ENCODE measurements around the gene SLIT3. TPM values are rescaled to one million over a fixed set of nuclear protein-coding genes. Genes with fewer than 3 reads are reported as not detected.

Gene SLIT3
- total and polyA plus RNA-seq, 8 donors: 1.2 to 24.5 (median 8.6) TPM

DNA sequence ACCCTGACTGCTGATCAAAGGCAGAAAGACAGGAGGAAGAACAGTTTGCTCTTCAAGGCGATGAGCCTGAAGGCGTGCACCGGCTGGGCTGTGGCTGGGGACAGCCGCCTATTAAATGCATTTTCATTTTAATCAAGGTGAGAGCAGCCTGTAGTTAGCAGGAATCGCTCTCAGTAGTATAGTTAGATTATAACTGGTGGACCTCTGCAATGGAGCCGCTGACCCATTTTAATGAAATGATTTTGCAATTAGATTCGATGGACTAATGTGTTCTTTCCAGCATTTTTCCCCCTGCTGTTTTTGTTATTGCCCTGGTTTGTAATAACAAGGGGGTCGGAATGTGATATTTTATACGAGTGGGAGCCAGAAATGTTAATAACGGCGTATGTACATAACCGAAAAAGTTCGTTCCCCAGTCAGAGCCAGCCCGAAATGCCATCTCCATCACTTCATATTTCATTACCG is 535.8 kb downstream of the SLIT3 start:
- 86 to 94% (median 89%) methylated on average over 15 of the region's 15 CpGs for WGBS, 5 donors
- intact Hi-C loops (cut with DNase I; ENCODE audit: low total_unique reads): no loop called here

GRCh38 chr5:168756453-168757391 is 544.2 kb downstream of the SLIT3 start:
- no peak for TF ChIP-seq CTCF (IDR thresholded peaks at IDR 0.05)
- no peak for TF ChIP-seq POLR2AphosphoS5 (IDR thresholded peaks at IDR 0.05)
- TF ChIP-seq EP300 (IDR thresholded peaks at IDR 0.05): no peak
- no peak for TF ChIP-seq POLR2A (IDR thresholded peaks at IDR 0.05)
- Histone ChIP-seq H3K27ac (no peak overlapping the region), H3K27me3 (no peaks in the 10 kb centered on the region), H3K9me3 (no peaks in the 10 kb centered on the region), H3K4me3 (no peak overlapping the region), H3K4me1 (no peaks in the 10 kb centered on the region), H3K36me3 (peaks cover 0 to 36% (median 6%) of the 10 kb centered on the region in 4 donors)
- intact Hi-C loops (cut with DNase I; ENCODE audit: low total_unique reads): no loop called here
- WGBS, 5 donors: 83 to 84% (median 84%) methylated on average over 10 of the region's 10 CpGs
- DNase-seq: no peak

More for the DNA sequence above, 535.8 kb downstream of the SLIT3 start:
- H3K4me3 ChIP-seq: no peak overlapping the region
- DNase-seq: no peak
- H3K9me3 ChIP-seq: peaks cover 0 to 4% (median 0%) of the 10 kb centered on the region in 4 donors
- TF ChIP-seq EP300 (IDR thresholded peaks at IDR 0.05) (no peak), CTCF (IDR thresholded peaks at IDR 0.05) (no peak), POLR2A (IDR thresholded peaks at IDR 0.05) (no peak), POLR2AphosphoS5 (IDR thresholded peaks at IDR 0.05) (no peak)
- H3K4me1 ChIP-seq: no peaks in the 10 kb centered on the region
- H3K36me3 ChIP-seq: peaks cover 0 to 21% (median 0%) of the 10 kb centered on the region in 4 donors
- H3K27me3 ChIP-seq: no peaks in the 10 kb centered on the region
- no peak overlapping the region for H3K27ac ChIP-seq

GRCh38 chr5:168755548-168756093 is 545.3 kb downstream of the SLIT3 start:
- intact Hi-C loops (cut with DNase I; ENCODE audit: low total_unique reads): no loop called here
- no peak overlapping the region for H3K4me3 ChIP-seq
- H3K27me3 ChIP-seq: no peaks in the 10 kb centered on the region
- H3K4me1 ChIP-seq: no peaks in the 10 kb centered on the region
- DNase-seq: no peak
- TF ChIP-seq EP300 (IDR thresholded peaks at IDR 0.05) (no peak), POLR2A (IDR thresholded peaks at IDR 0.05) (no peak), CTCF (IDR thresholded peaks at IDR 0.05) (no peak), POLR2AphosphoS5 (IDR thresholded peaks at IDR 0.05) (no peak)
- no peak overlapping the region for H3K27ac ChIP-seq
- peaks cover 0 to 41% (median 6%) of the 10 kb centered on the region in 4 donors for H3K36me3 ChIP-seq
- H3K9me3 ChIP-seq: no peaks in the 10 kb centered on the region
- WGBS, 5 donors: 68 to 82% (median 74%) methylated on average over 7 of the region's 7 CpGs

GRCh38 chr5:168753691-168754254 is 547.2 kb downstream of the SLIT3 start:
- H3K4me3 ChIP-seq: no peak overlapping the region
- intact Hi-C loops (cut with DNase I; ENCODE audit: low total_unique reads): no loop called here
- DNase-seq: no peak
- peaks cover 0 to 36% (median 6%) of the 10 kb centered on the region in 4 donors for H3K36me3 ChIP-seq
- H3K4me1 ChIP-seq: no peaks in the 10 kb centered on the region
- H3K9me3 ChIP-seq: no peaks in the 10 kb centered on the region
- no peaks in the 10 kb centered on the region for H3K27me3 ChIP-seq
- no peak overlapping the region for H3K27ac ChIP-seq
- WGBS, 5 donors: 85 to 92% (median 90%) methylated on average over 11 of the region's 11 CpGs
- TF ChIP-seq CTCF (IDR thresholded peaks at IDR 0.05) (no peak), EP300 (IDR thresholded peaks at IDR 0.05) (no peak), POLR2AphosphoS5 (IDR thresholded peaks at IDR 0.05) (no peak), POLR2A (IDR thresholded peaks at IDR 0.05) (no peak)

Data from stomach (tissue), 9 donors.